Osteoblast (primary cell): Measurements from ENCODE around the gene MRPS17. TPM values are rescaled to one million over a fixed set of nuclear protein-coding genes. Genes with fewer than 3 reads are reported as not detected.

Source experiments
- DNase-seq: peaks from one replicate; pipeline ENCODE4 v3.0.0; 2011; ENCODE audit warnings: low spot score, mixed read lengths; ENCODE audit not compliant: insufficient read length; ENCODE audit errors: missing footprints
- H2AFZ ChIP-seq: 2 replicates; pipeline ENCODE4 v1.6.0; 2011; ENCODE audit warnings: mild to moderate bottlenecking, low read length
- H3K27ac ChIP-seq: 2 replicates; pipeline ENCODE4 v1.5.1; 2011; ENCODE audit warnings: mild to moderate bottlenecking, low read depth, low read length, moderate library complexity
- H3K27me3 ChIP-seq: 2 replicates; pipeline ENCODE4 v1.6.0; 2012; ENCODE audit warnings: mild to moderate bottlenecking, control low read depth, inconsistent platforms, low read length, moderate library complexity; ENCODE audit not compliant: insufficient read depth
- H3K36me3 ChIP-seq: 2 replicates; pipeline ENCODE4 v1.5.1; 2011; ENCODE audit warnings: mild to moderate bottlenecking, low read length, control low read depth, moderate library complexity; ENCODE audit not compliant: insufficient read depth
- H3K4me1 ChIP-seq: 2 replicates; pipeline ENCODE4 v1.5.1; 2011; ENCODE audit warnings: mild to moderate bottlenecking, low read length, control low read depth, moderate library complexity; ENCODE audit not compliant: insufficient read depth
- H3K4me2 ChIP-seq: 2 replicates; pipeline ENCODE4 v1.6.0; 2011; ENCODE audit warnings: mild to moderate bottlenecking, low read length; ENCODE audit not compliant: insufficient read depth
- H3K4me3 ChIP-seq: fragments of 200-600 bp; sonication (generic); 3 replicates; pipeline ENCODE4 v1.5.1; 2012; ENCODE audit warnings: mild to moderate bottlenecking, low read length, inconsistent platforms; ENCODE audit not compliant: insufficient read depth
- H3K79me2 ChIP-seq: 2 replicates; pipeline ENCODE4 v1.6.0; 2012; ENCODE audit warnings: mild to moderate bottlenecking, low read length, control low read depth, inconsistent platforms; ENCODE audit not compliant: insufficient read depth
- H3K9me3 ChIP-seq: 2 replicates; pipeline ENCODE4 v1.5.1; 2011; ENCODE audit warnings: low read depth, low read length, control low read depth
- H4K20me1 ChIP-seq: 2 replicates; pipeline ENCODE4 v1.6.0; 2012; ENCODE audit warnings: mild to moderate bottlenecking, low read length, control low read depth; ENCODE audit not compliant: insufficient read depth
- CTCF ChIP-seq: IDR thresholded peaks from 2 replicates; pipeline ENCODE4 v1.5.1; 2011; ENCODE audit warnings: mild to moderate bottlenecking, low read depth, low read length, moderate library complexity; ENCODE audit errors: extremely low read depth
- total RNA-seq: library from RNA; depleted of rRNA; stranded (reverse); fragments of >200 nt; gene quantifications from 2 replicates; pipeline ENCODE4 v1.2.3, GENCODE V29; 2012

Gene MRPS17
- total RNA-seq, 1 donor = 13.4 TPM

GRCh38 chr7:55992346-55992745 is 40.7 kb downstream of the MRPS17 start:
- Histone ChIP-seq H3K27ac (no peak overlapping the region), H3K4me3 (no peak overlapping the region), H3K9me3 (no peaks in the 10 kb centered on the region), H3K27me3 (no peaks in the 10 kb centered on the region), H3K4me2 (no peak overlapping the region), H3K79me2 (no peaks in the 10 kb centered on the region), H3K36me3 (peaks cover 14% of the 10 kb centered on the region), H4K20me1 (no peaks in the 10 kb centered on the region), H3K4me1 (no peaks in the 10 kb centered on the region), H2AFZ (no peak overlapping the region)
- TF ChIP-seq CTCF = no peak
- DNase-seq = no peak

DNA sequence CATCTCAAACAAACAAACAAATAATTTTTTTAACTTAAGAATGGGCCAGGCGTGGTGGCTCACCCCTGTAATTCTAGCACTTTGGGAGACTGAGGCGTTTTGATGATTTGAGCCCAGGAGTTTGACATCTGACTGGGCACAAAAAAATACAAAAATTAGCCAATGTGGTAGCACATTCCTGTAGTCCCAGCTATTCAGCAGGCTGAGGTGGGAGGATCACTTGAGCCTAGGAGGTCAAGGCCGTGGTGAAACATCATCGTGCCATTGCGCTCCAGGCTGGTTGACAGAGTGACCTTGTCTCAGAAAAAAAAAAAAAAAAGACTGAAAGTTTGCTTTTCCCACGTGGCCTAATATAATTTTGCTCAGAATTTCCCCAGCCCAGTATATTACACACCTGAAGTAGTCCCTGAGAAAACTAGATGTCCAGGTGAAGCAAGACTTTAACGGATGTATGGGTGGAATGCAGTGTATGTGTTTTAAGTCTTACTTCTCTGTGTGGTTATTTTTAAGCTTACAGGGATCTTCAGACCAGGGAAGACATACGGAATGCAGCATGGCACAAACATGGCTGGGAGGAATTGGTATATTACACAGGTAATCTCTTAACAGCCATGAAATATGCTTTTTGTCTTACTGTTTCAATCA is 45.3 kb downstream of the MRPS17 start:
- no peak for DNase-seq
- Histone ChIP-seq H3K4me3 (no peak overlapping the region), H3K36me3 (peaks cover 12% of the 10 kb centered on the region), H3K9me3 (no peaks in the 10 kb centered on the region), H4K20me1 (no peaks in the 10 kb centered on the region), H3K79me2 (no peaks in the 10 kb centered on the region), H3K4me1 (no peaks in the 10 kb centered on the region), H3K27ac (no peak overlapping the region), H3K27me3 (no peaks in the 10 kb centered on the region), H3K4me2 (no peak overlapping the region), H2AFZ (no peak overlapping the region)
- no peak for TF ChIP-seq CTCF

DNA sequence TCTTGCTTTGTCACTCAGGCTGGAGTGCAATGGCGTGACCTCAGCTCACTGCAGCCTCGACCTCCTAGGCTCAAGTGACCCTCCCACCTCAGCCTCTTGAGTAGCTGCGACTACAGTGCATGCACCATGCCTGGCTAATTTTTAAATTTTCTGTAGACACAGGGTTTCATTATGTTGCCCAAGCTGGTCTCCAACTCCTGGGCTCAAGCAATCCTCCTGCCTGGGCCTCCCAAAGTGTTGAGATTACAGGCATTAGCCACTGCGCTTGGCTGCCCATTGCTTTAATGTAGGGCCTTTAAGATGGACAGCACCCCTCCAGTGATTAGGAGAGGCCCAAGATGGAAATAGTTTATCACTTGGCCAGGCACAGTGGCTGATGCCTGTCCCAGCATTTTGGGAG is 52.1 kb downstream of the MRPS17 start:
- TF ChIP-seq CTCF = no peak
- peaks cover 5% of the 10 kb centered on the region for H3K4me1 ChIP-seq
- no peak overlapping the region for H3K4me2 ChIP-seq
- H3K27ac ChIP-seq = no peak overlapping the region
- H2AFZ ChIP-seq = no peak overlapping the region
- H3K36me3 ChIP-seq = no peaks in the 10 kb centered on the region
- H4K20me1 ChIP-seq = no peaks in the 10 kb centered on the region
- DNase-seq = no peak
- H3K27me3 ChIP-seq = no peaks in the 10 kb centered on the region
- no peak overlapping the region for H3K4me3 ChIP-seq
- no peaks in the 10 kb centered on the region for H3K9me3 ChIP-seq
- H3K79me2 ChIP-seq = no peaks in the 10 kb centered on the region

Other genes with a start within 250 kb of the MRPS17 start
- not detected in 2 replicates for gene SEPTIN14, start 89.1 kb upstream of the MRPS17 start, total RNA-seq
- gene ZNF713, start 64.4 kb upstream of the MRPS17 start, total RNA-seq = 3.8 and 4.3 TPM in 2 replicates
- gene NIPSNAP2, start 12.7 kb downstream of the MRPS17 start, total RNA-seq = 51.0 and 56.9 TPM in 2 replicates
- 45.4 and 49.9 TPM in 2 replicates for gene PSPH, start 99.6 kb downstream of the MRPS17 start, total RNA-seq
- gene CCT6A, start 99.9 kb downstream of the MRPS17 start, total RNA-seq = 130 and 141 TPM in 2 replicates
- 230 and 231 TPM in 2 replicates for gene SUMF2, start 112.4 kb downstream of the MRPS17 start, total RNA-seq
- 1.8 and 2.1 TPM in 2 replicates for gene PHKG1, start 141.1 kb downstream of the MRPS17 start, total RNA-seq
- gene CHCHD2, start 154.6 kb downstream of the MRPS17 start, total RNA-seq = 183 and 202 TPM in 2 replicates
- not detected in 2 replicates for gene NUPR2, start 164.5 kb downstream of the MRPS17 start, total RNA-seq